Loucy (cell line): ENCODE results near the gene SPI1.

ENCODE experiments used
- H2AFZ ChIP-seq: fragments of 200-600 bp; sonication (generic); 2 replicates; pipeline ENCODE4 v1.6.0; 2016; ENCODE audit warnings: antibody characterized with exemption, mild to moderate bottlenecking, low read length, moderate library complexity
- H3F3A ChIP-seq: fragments of 200-600 bp; 2 replicates; pipeline ENCODE4 v1.6.0; 2016; ENCODE audit warnings: antibody characterized with exemption, low read depth, mild to moderate bottlenecking
- H3K27me3 ChIP-seq: fragments of 200-600 bp; sonication (generic); 2 replicates; pipeline ENCODE4 v1.6.1; 2014; ENCODE audit warnings: low read length, mild to moderate bottlenecking; ENCODE audit not compliant: insufficient read depth, poor library complexity, severe bottlenecking
- H3K36me3 ChIP-seq: fragments of 200-600 bp; sonication (generic); 2 replicates; pipeline ENCODE4 v1.6.1; 2016; ENCODE audit warnings: low read length; ENCODE audit not compliant: insufficient read depth
- H3K4me1 ChIP-seq: fragments of 200-600 bp; sonication (generic); 2 replicates; pipeline ENCODE4 v1.5.1; 2014; ENCODE audit warnings: low read length, mild to moderate bottlenecking; ENCODE audit not compliant: insufficient read depth, poor library complexity, severe bottlenecking
- H3K4me2 ChIP-seq: fragments of 200-600 bp; sonication (generic); 2 replicates; pipeline ENCODE4 v1.6.0; 2014; ENCODE audit warnings: antibody characterized with exemption, low read length, low read depth, mild to moderate bottlenecking; ENCODE audit not compliant: poor library complexity, severe bottlenecking
- H3K4me3 ChIP-seq: fragments of 200-600 bp; sonication (generic); 2 replicates; pipeline ENCODE4 v1.5.1; 2014; ENCODE audit warnings: low read length, mild to moderate bottlenecking, mixed read lengths; ENCODE audit not compliant: poor library complexity, severe bottlenecking
- H3K79me2 ChIP-seq: fragments of 200-600 bp; sonication (generic); 2 replicates; pipeline ENCODE4 v1.6.1; 2014; ENCODE audit warnings: low read length; ENCODE audit not compliant: insufficient read depth
- H3K9ac ChIP-seq: fragments of 200-600 bp; sonication (generic); 2 replicates; pipeline ENCODE4 v1.6.0; 2014; ENCODE audit warnings: mild to moderate bottlenecking, low read depth, low read length, moderate library complexity; ENCODE audit not compliant: poor library complexity, severe bottlenecking
- H3K9me2 ChIP-seq: fragments of 200-600 bp; sonication (generic); replicated peaks from 2 replicates; pipeline ENCODE4 v1.6.1; 2016; ENCODE audit warnings: low read depth, low read length, mixed read lengths
- H3K9me3 ChIP-seq: fragments of 200-600 bp; sonication (generic); 2 replicates; pipeline ENCODE4 v1.6.1; 2014; ENCODE audit warnings: mild to moderate bottlenecking, antibody characterized with exemption, low read length, low read depth; ENCODE audit not compliant: insufficient read depth
- H4K20me1 ChIP-seq: fragments of 200-600 bp; sonication (generic); 2 replicates; pipeline ENCODE4 v1.6.0; 2014; ENCODE audit warnings: antibody characterized with exemption, low read length, mild to moderate bottlenecking; ENCODE audit not compliant: insufficient read depth, poor library complexity, severe bottlenecking
- EZH2phosphoT487 ChIP-seq: fragments of 200-600 bp; IDR thresholded peaks from 2 replicates; pipeline ENCODE4 v1.6.1; 2018; ENCODE audit warnings: antibody characterized with exemption, mild to moderate bottlenecking, moderate library complexity, borderline replicate concordance
- TF ChIP-seq, protein P1 (sequence below): fragments of 200-600 bp; sonication (generic); conservative IDR thresholded peaks from 2 replicates; pipeline ENCODE4 v1.5.1; 2014; ENCODE audit warnings: mild to moderate bottlenecking, antibody characterized with exemption, low read length

Gene SPI1

GRCh38 chr11:47400768-47401279 is 22.5 kb upstream of the SPI1 start:
- Histone ChIP-seq H4K20me1 (no peaks in the 10 kb centered on the region), H3K4me2 (peak overlapping the region; percentile 89), H3K4me3 (peak overlapping the region; percentile 74), H3K9ac (peak overlapping the region; percentile 82), H3K9me2 (no peaks in the 10 kb centered on the region), H3K36me3 (no peaks in the 10 kb centered on the region), H3K9me3 (no peaks in the 10 kb centered on the region), H3K4me1 (peaks cover 61% of the 10 kb centered on the region), H2AFZ (peak overlapping the region; percentile 66), H3F3A (peaks cover 5% of the 10 kb centered on the region), H3K27me3 (no peaks in the 10 kb centered on the region), H3K79me2 (no peaks in the 10 kb centered on the region)
- no peak for TF ChIP-seq EZH2phosphoT487
- TF ChIP-seq, protein P1, sequence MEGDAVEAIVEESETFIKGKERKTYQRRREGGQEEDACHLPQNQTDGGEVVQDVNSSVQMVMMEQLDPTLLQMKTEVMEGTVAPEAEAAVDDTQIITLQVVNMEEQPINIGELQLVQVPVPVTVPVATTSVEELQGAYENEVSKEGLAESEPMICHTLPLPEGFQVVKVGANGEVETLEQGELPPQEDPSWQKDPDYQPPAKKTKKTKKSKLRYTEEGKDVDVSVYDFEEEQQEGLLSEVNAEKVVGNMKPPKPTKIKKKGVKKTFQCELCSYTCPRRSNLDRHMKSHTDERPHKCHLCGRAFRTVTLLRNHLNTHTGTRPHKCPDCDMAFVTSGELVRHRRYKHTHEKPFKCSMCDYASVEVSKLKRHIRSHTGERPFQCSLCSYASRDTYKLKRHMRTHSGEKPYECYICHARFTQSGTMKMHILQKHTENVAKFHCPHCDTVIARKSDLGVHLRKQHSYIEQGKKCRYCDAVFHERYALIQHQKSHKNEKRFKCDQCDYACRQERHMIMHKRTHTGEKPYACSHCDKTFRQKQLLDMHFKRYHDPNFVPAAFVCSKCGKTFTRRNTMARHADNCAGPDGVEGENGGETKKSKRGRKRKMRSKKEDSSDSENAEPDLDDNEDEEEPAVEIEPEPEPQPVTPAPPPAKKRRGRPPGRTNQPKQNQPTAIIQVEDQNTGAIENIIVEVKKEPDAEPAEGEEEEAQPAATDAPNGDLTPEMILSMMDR = no peak

DNA sequence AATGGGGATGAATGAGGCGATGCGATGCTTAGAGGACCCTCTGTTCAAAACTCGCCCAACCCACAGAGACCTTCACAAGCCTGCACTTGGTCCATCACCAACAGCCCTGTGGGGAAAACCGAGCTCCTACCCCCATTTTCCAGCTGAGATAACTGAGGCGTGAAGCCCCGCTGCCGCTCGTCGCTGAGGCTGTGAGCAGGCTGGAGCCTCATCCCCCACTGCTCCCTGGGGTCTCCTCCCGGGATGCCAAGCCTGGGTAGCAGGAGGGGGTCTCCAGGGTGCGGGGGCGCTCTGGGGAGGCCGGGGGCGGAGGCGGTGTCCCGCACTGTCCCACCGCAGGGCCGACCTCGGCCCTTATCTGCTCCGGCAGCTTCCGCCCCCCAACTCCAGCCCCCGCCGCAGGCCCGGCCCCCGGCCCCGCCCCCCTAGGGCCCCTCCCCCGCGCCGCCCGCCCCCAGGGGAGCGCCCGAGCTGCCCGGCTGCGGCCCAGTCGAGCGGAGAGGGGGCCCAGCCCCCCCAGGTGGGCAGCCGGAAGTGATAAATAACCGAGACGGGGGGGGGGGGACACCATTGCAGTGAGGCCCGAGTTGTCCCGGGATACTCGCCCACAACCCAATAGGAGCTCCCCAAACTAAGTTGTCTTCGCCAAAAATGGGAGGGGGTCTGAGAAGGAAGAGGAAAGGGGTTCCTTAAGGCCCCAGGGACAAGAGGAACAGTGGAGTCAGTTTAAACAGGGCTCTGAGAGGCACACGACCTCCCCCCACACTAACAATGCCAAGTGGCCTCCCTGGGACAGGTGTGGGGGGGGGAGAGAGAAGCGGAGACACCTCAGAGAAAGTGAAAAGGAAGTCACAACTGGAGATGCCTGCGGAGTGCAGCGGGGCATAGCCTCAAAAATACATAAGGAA is 21.8 kb upstream of the SPI1 start:
- Histone ChIP-seq H3F3A (peaks cover 5% of the 10 kb centered on the region), H3K79me2 (no peaks in the 10 kb centered on the region), H3K36me3 (no peaks in the 10 kb centered on the region), H3K4me2 (peak overlapping the region; percentile 89), H3K9me2 (no peaks in the 10 kb centered on the region), H3K27me3 (no peaks in the 10 kb centered on the region), H4K20me1 (no peaks in the 10 kb centered on the region), H3K9ac (peak overlapping the region; percentile 82), H2AFZ (peak overlapping the region; percentile 66), H3K4me3 (peak overlapping the region; percentile 74), H3K9me3 (no peaks in the 10 kb centered on the region), H3K4me1 (peaks cover 68% of the 10 kb centered on the region)
- TF ChIP-seq EZH2phosphoT487 = no peak
- TF ChIP-seq, protein P1 = no peak

- Histone ChIP-seq H3F3A (peaks cover 5% of the 10 kb centered on the region), H3K4me2 (no peak overlapping the region), H3K36me3 (no peaks in the 10 kb centered on the region), H3K4me3 (no peak overlapping the region), H4K20me1 (no peaks in the 10 kb centered on the region), H3K9me2 (no peaks in the 10 kb centered on the region), H3K27me3 (no peaks in the 10 kb centered on the region), H3K9ac (peak overlapping the region; percentile 82), H3K79me2 (no peaks in the 10 kb centered on the region), H3K4me1 (peaks cover 79% of the 10 kb centered on the region), H2AFZ (no peak overlapping the region), H3K9me3 (no peaks in the 10 kb centered on the region)
- no peak for TF ChIP-seq EZH2phosphoT487
- TF ChIP-seq, protein P1 = no peak
These were observed 20.2 kb upstream of the SPI1 start for GRCh38 chr11:47398551-47398950.
